CD14-positive monocyte (primary cell): Measurements from ENCODE around the gene CGREF1. TPM values are rescaled to one million over a fixed set of nuclear protein-coding genes. Genes with fewer than 3 reads are reported as not detected.

Source experiments
- DNase-seq, 3 donors: peaks; one replicate each; pipeline ENCODE4 v3.0.0-alpha.2; 2011 to 2022
- H2AFZ ChIP-seq: 2 replicates; pipeline ENCODE4 v1.6.0; 2012; ENCODE audit warnings: mild to moderate bottlenecking, low read depth, low read length, inconsistent platforms; ENCODE audit not compliant: insufficient read depth, poor library complexity, severe bottlenecking
- H3K27ac ChIP-seq, 2 donors: 1 replicate in 1 of 2; 2 replicates in 1 of 2; pipeline ENCODE4 v1.5.1; 2012 to 2013; ENCODE audit warnings: low read length in 2 of 2, control low read depth in 1 of 2, inconsistent platforms in 1 of 2, low read depth in 1 of 2, mild to moderate bottlenecking in 1 of 2
- H3K27me3 ChIP-seq, 2 donors: one replicate each; pipeline versions ENCODE4 v1.6.0 to v1.6.1; 2011 to 2013; ENCODE audit warnings: low read length in 2 of 2; ENCODE audit not compliant: control insufficient read depth in 2 of 2, insufficient read depth in 2 of 2
- H3K36me3 ChIP-seq, 2 donors: replicated peaks in 1 of 2; 1 replicate in 1 of 2; 2 replicates in 1 of 2; pipeline versions ENCODE4 v1.5.1 to v1.6.1; 2012 to 2013; ENCODE audit warnings: low read length in 2 of 2, control low read depth in 1 of 2, inconsistent platforms in 1 of 2, mild to moderate bottlenecking in 1 of 2; ENCODE audit not compliant: insufficient read depth in 2 of 2, control insufficient read depth in 1 of 2
- H3K4me1 ChIP-seq, 2 donors: 1 replicate in 1 of 2; 2 replicates in 1 of 2; pipeline versions ENCODE4 v1.5.1 to v1.6.1; 2012 to 2013; ENCODE audit warnings: low read length in 2 of 2, control low read depth in 1 of 2, inconsistent platforms in 1 of 2, mild to moderate bottlenecking in 1 of 2, moderate library complexity in 1 of 2; ENCODE audit not compliant: insufficient read depth in 2 of 2, control insufficient read depth in 1 of 2
- H3K4me2 ChIP-seq: replicated peaks from 2 replicates; pipeline ENCODE3; 2012; ENCODE audit warnings: low read length, moderate library complexity, mild to moderate bottlenecking; ENCODE audit not compliant: poor library complexity, severe bottlenecking; ENCODE audit errors: extremely low read depth
- H3K4me3 ChIP-seq, 3 experiments: fragments of 200-600 bp in 1 of 3; sonication (generic) in 1 of 3; replicated peaks in 1 of 3; 1 replicate in 2 of 3; 2 replicates in 1 of 3; pipeline ENCODE4 v1.5.1; 2011 to 2013; ENCODE audit warnings: low read length in 3 of 3, mild to moderate bottlenecking in 3 of 3, control low read depth in 2 of 3, low read depth in 2 of 3, inconsistent platforms in 1 of 3, moderate library complexity in 1 of 3
- H3K79me2 ChIP-seq: 2 replicates; pipeline ENCODE4 v1.6.0; 2012; ENCODE audit warnings: mild to moderate bottlenecking, control low read depth, inconsistent platforms, low read length, moderate library complexity; ENCODE audit not compliant: insufficient read depth
- H3K9ac ChIP-seq: 2 replicates; pipeline ENCODE4 v1.6.0; 2017; ENCODE audit warnings: low read length, mild to moderate bottlenecking; ENCODE audit not compliant: insufficient read depth, poor library complexity, severe bottlenecking
- H3K9me3 ChIP-seq, 2 donors: replicated peaks in 1 of 2; 1 replicate in 1 of 2; 2 replicates in 1 of 2; pipeline versions ENCODE4 v1.5.1 to v1.6.1; 2012 to 2013; ENCODE audit warnings: low read length in 2 of 2, control low read depth in 1 of 2; ENCODE audit not compliant: control insufficient read depth in 1 of 2, insufficient read depth in 1 of 2
- H4K20me1 ChIP-seq: 2 replicates; pipeline ENCODE4 v1.6.0; 2012; ENCODE audit warnings: mild to moderate bottlenecking, low read length, control low read depth, moderate library complexity; ENCODE audit not compliant: insufficient read depth
- H3K27ac Mint-ChIP-seq, 7 donors: one replicate each; pipeline ENCODE4 v1.8.0; 2020; ENCODE audit warnings: mild to moderate bottlenecking in 7 of 7, mixed read lengths in 7 of 7, moderate library complexity in 6 of 7, inconsistent platforms in 2 of 7
- H3K27me3 Mint-ChIP-seq, 3 donors: one replicate each; pipeline ENCODE4 v1.8.0; 2021 to 2022; ENCODE audit warnings: low read depth in 3 of 3, mild to moderate bottlenecking in 3 of 3, mixed read lengths in 3 of 3, moderate library complexity in 3 of 3, inconsistent platforms in 1 of 3
- H3K36me3 Mint-ChIP-seq, 2 donors: one replicate each; pipeline ENCODE4 v1.8.0; 2020; ENCODE audit warnings: mixed read lengths in 2 of 2, inconsistent platforms in 1 of 2, mild to moderate bottlenecking in 1 of 2
- H3K4me1 Mint-ChIP-seq: one replicate; pipeline ENCODE4 v1.8.0; 2020; ENCODE audit warnings: mild to moderate bottlenecking, mixed read lengths
- H3K4me3 Mint-ChIP-seq, 2 donors: one replicate each; pipeline ENCODE4 v1.8.0; 2020; ENCODE audit warnings: mild to moderate bottlenecking in 2 of 2, mixed read lengths in 2 of 2, moderate library complexity in 1 of 2
- H3K9me3 Mint-ChIP-seq, 7 donors: one replicate each; pipeline ENCODE4 v1.8.0; 2020 to 2022; ENCODE audit warnings: mixed read lengths in 7 of 7, mild to moderate bottlenecking in 6 of 7, moderate library complexity in 6 of 7, inconsistent platforms in 2 of 7
- WGBS: methylation state at CpG from one replicate; pipeline ENCODE4 v1.1.5; 2013; ENCODE audit warnings: missing lambda C conversion rate; ENCODE audit not compliant: insufficient coverage; 5-methylcytosine and 5-hydroxymethylcytosine counted together
- intact Hi-C, 2 donors: fragments of 100-400 bp; cut with micrococcal nuclease; formaldehyde crosslinking; loops; one replicate each; pipeline versions ENCODE4 v1.15.0 to v1.15.1; 2023
- polyA plus RNA-seq, 3 donors: library from polyadenylated mRNA; depleted of rRNA in 1 of 3; unstranded in 2 of 3; stranded (reverse) in 1 of 3; fragments of 300-500 nt in 2 of 3; fragments of >200 nt in 1 of 3; fragmentation: Illumina TruSeq in 2 of 3; gene quantifications; 1 replicate in 2 of 3; 2 replicates in 1 of 3; pipeline ENCODE4 v1.2.3, GENCODE V29; 2012 to 2021
- TF ChIP-seq, protein P1 (sequence below): fragments of 200-600 bp; IDR thresholded peaks from one replicate; pipeline ENCODE4 v1.8.0; 2022; ENCODE audit warnings: antibody characterized with exemption, mild to moderate bottlenecking

The CGREF1 gene
- polyA plus RNA-seq, 3 donors = not detected

GRCh38 chr2:27085673-27086089 lies 33.2 kb downstream of the CGREF1 start:
- Histone ChIP-seq H3K36me3 (no peaks in the 10 kb centered on the region), H2AFZ (peak overlapping the region; percentile 94), H3K9ac (peak overlapping the region; percentile 74), H4K20me1 (no peaks in the 10 kb centered on the region), H3K4me1 (peaks cover 38 to 45% of the 10 kb centered on the region in 2 donors), H3K27me3 (no peaks in the 10 kb centered on the region), H3K9me3 (no peaks in the 10 kb centered on the region), H3K4me3 (peak overlapping the region; percentile 56 to 77 (median 71)), H3K79me2 (no peaks in the 10 kb centered on the region), H3K27ac (peak overlapping the region; percentile 70 to 84), H3K4me2 (peak overlapping the region; percentile 91)
- Mint-ChIP-seq H3K27ac (peak overlapping the region in 4 of 7 donors; percentile 48 to 76 (median 68)), H3K36me3 (no peaks in the 10 kb centered on the region), H3K4me1 (peaks cover 36% of the 10 kb centered on the region), H3K9me3 (no peaks in the 10 kb centered on the region), H3K4me3 (peak overlapping the region; percentile 85 to 86), H3K27me3 (peaks cover 0 to 7% (median 5%) of the 10 kb centered on the region in 3 donors)
- WGBS = 2% methylated on average over 38 of the region's 38 CpGs
- TF ChIP-seq, protein P1, sequence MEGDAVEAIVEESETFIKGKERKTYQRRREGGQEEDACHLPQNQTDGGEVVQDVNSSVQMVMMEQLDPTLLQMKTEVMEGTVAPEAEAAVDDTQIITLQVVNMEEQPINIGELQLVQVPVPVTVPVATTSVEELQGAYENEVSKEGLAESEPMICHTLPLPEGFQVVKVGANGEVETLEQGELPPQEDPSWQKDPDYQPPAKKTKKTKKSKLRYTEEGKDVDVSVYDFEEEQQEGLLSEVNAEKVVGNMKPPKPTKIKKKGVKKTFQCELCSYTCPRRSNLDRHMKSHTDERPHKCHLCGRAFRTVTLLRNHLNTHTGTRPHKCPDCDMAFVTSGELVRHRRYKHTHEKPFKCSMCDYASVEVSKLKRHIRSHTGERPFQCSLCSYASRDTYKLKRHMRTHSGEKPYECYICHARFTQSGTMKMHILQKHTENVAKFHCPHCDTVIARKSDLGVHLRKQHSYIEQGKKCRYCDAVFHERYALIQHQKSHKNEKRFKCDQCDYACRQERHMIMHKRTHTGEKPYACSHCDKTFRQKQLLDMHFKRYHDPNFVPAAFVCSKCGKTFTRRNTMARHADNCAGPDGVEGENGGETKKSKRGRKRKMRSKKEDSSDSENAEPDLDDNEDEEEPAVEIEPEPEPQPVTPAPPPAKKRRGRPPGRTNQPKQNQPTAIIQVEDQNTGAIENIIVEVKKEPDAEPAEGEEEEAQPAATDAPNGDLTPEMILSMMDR = no peak
- intact Hi-C loops = loop anchor here (5.0 kb wide), 2 partner anchors 33 to 127 kb away; partner anchors contain the start of genes AGBL5 (in 2 of the 2), ATRAID (in 1 of the 2) and SLC5A6 (in 1 of the 2)
- DNase-seq = peak; percentile 39 to 56 (median 47)

DNA sequence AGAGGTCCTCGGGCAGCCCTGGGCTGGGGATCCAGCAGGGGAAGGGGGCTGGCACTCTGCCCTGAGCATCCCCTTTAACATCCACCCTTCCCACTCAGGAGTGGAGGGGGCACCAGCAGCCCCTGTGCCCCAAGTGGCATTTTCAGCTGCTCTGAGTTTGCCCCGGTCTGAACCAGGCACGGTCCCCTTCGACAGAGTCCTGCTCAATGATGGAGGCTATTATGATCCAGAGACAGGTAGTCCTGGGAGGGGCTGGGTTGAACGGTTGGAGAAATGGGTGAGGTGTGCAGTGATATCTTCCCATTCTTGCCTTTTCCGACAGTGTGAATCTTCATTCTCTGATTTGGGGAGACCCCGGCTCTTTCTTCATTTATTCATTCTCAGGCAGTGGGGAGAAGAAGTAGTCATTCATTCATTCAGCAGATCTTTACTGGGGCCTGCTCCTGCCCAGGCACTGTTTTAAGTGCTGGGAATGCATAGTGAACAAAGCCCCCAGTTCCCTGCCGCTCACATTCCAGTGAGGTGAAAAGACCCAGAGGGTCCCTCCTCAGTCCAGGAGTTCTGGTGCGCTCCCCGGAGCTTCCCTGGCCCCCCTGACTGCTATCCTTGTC lies 33.8 kb downstream of the CGREF1 start:
- no peaks in the 10 kb centered on the region for H3K9me3 Mint-ChIP-seq
- H3K36me3 ChIP-seq = no peaks in the 10 kb centered on the region
- peak overlapping the region in 4 of 7 donors; percentile 57 to 76 (median 68) for H3K27ac Mint-ChIP-seq
- no peaks in the 10 kb centered on the region for H3K36me3 Mint-ChIP-seq
- H3K27me3 Mint-ChIP-seq = peaks cover 0 to 7% (median 5%) of the 10 kb centered on the region in 3 donors
- TF ChIP-seq, protein P1 = no peak
- peak overlapping the region; percentile 85 to 86 for H3K4me3 Mint-ChIP-seq
- no peaks in the 10 kb centered on the region for H3K27me3 ChIP-seq
- intact Hi-C loops = loop anchor here (5.0 kb wide), 2 partner anchors 33 to 127 kb away; partner anchors contain the start of genes AGBL5 (in 2 of the 2), ATRAID (in 1 of the 2) and SLC5A6 (in 1 of the 2)
- peaks cover 40 to 49% of the 10 kb centered on the region in 2 donors for H3K4me1 ChIP-seq
- peak overlapping the region; percentile 94 for H2AFZ ChIP-seq
- H3K9me3 ChIP-seq = no peaks in the 10 kb centered on the region
- H3K9ac ChIP-seq = peak overlapping the region; percentile 74
- H3K4me1 Mint-ChIP-seq = peaks cover 38% of the 10 kb centered on the region
- H4K20me1 ChIP-seq = no peaks in the 10 kb centered on the region
- 29% methylated on average over 4 of the region's 10 CpGs for WGBS
- H3K27ac ChIP-seq = peak overlapping the region; percentile 70 to 84
- peak overlapping the region; percentile 56 to 77 (median 71) for H3K4me3 ChIP-seq
- peak overlapping the region; percentile 91 for H3K4me2 ChIP-seq
- no peaks in the 10 kb centered on the region for H3K79me2 ChIP-seq
- DNase-seq = no peak
